Nephron progenitor cell (in vitro differentiated cells): ENCODE data around the gene TMIE.

Experiments
- DNase-seq: peaks from one replicate; pipeline ENCODE4 v3.0.0; 2021
- H3K27ac Mint-ChIP-seq: 2 replicates; pipeline ENCODE4 v1.8.0; 2021; ENCODE audit warnings: mild to moderate bottlenecking, moderate library complexity, mixed read lengths
- H3K27me3 Mint-ChIP-seq: 2 replicates; pipeline ENCODE4 v1.8.0; 2021; ENCODE audit warnings: mild to moderate bottlenecking, low read depth, mixed read lengths; ENCODE audit not compliant: poor library complexity
- H3K36me3 Mint-ChIP-seq: 2 replicates; pipeline ENCODE4 v1.8.0; 2021; ENCODE audit warnings: low read depth, mixed read lengths
- H3K4me1 Mint-ChIP-seq: 2 replicates; pipeline ENCODE4 v1.8.0; 2021; ENCODE audit warnings: mixed read lengths
- H3K4me3 Mint-ChIP-seq: 2 replicates; pipeline ENCODE4 v1.8.0; 2021; ENCODE audit warnings: mild to moderate bottlenecking, moderate library complexity, mixed read lengths
- H3K9me3 Mint-ChIP-seq: 2 replicates; pipeline ENCODE4 v1.8.0; 2021; ENCODE audit warnings: mild to moderate bottlenecking, moderate library complexity, mixed read lengths
- CTCF ChIP-seq: fragments of 200-600 bp; sonication (generic); IDR thresholded peaks from 2 replicates; pipeline ENCODE4 v1.5.0; 2021; ENCODE audit warnings: antibody characterized with exemption

The TMIE gene

GRCh38 chr3:46713898-46714552 is 12.8 kb downstream of the TMIE start:
- no peak for DNase-seq
- Mint-ChIP-seq H3K9me3 (no peaks in the 10 kb centered on the region), H3K4me3 (no peak overlapping the region), H3K27ac (no peak overlapping the region), H3K4me1 (peaks cover 32% of the 10 kb centered on the region), H3K27me3 (peaks cover 8% of the 10 kb centered on the region), H3K36me3 (no peaks in the 10 kb centered on the region)
- no peak for TF ChIP-seq CTCF

GRCh38 chr3:46714728-46715506 is 13.7 kb downstream of the TMIE start:
- H3K9me3 Mint-ChIP-seq, result no peaks in the 10 kb centered on the region
- no peak for DNase-seq
- H3K36me3 Mint-ChIP-seq, result no peaks in the 10 kb centered on the region
- no peak overlapping the region for H3K27ac Mint-ChIP-seq
- H3K4me3 Mint-ChIP-seq, result no peak overlapping the region
- peaks cover 38% of the 10 kb centered on the region for H3K4me1 Mint-ChIP-seq
- TF ChIP-seq CTCF, result no peak
- H3K27me3 Mint-ChIP-seq, result peaks cover 8% of the 10 kb centered on the region

GRCh38 chr3:46715507-46716175 is 14.4 kb downstream of the TMIE start:
- Mint-ChIP-seq H3K4me1 (peaks cover 38% of the 10 kb centered on the region), H3K9me3 (no peaks in the 10 kb centered on the region), H3K27me3 (peaks cover 8% of the 10 kb centered on the region), H3K4me3 (no peak overlapping the region), H3K36me3 (no peaks in the 10 kb centered on the region), H3K27ac (no peak overlapping the region)
- DNase-seq, result no peak
- no peak for TF ChIP-seq CTCF

GRCh38 chr3:46716461-46717441 is 15.6 kb downstream of the TMIE start:
- H3K27ac Mint-ChIP-seq, result peak overlapping the region; percentile 36
- H3K27me3 Mint-ChIP-seq, result peaks cover 8% of the 10 kb centered on the region
- no peak for TF ChIP-seq CTCF
- DNase-seq, result no peak
- no peaks in the 10 kb centered on the region for H3K36me3 Mint-ChIP-seq
- no peaks in the 10 kb centered on the region for H3K9me3 Mint-ChIP-seq
- H3K4me1 Mint-ChIP-seq, result peaks cover 27% of the 10 kb centered on the region
- no peak overlapping the region for H3K4me3 Mint-ChIP-seq

GRCh38 chr3:46717447-46718231 is 16.4 kb downstream of the TMIE start, which contains the start of gene PRSS50:
Gene PRSS50, minus strand, starts transcription at chr3:46717869. Its CDS starts 45 bp downstream, at chr3:46717824.
- no peaks in the 10 kb centered on the region for H3K9me3 Mint-ChIP-seq
- H3K27ac Mint-ChIP-seq, result peak within 1 kb of the TSS; percentile 36
- H3K4me3 Mint-ChIP-seq, result no peak within 1 kb of the TSS
- no peak for DNase-seq
- peaks cover 5% of the 10 kb centered on the region for H3K27me3 Mint-ChIP-seq
- H3K4me1 Mint-ChIP-seq, result peaks cover 24% of the 10 kb centered on the region
- H3K36me3 Mint-ChIP-seq, result no peaks in the 10 kb centered on the region
- TF ChIP-seq CTCF, result peak; percentile 21
